ENCODE results near the gene ZNF317. TPM values are rescaled to one million over a fixed set of nuclear protein-coding genes. Genes with fewer than 3 reads are reported as not detected.

ZNF317 gene
- total RNA-seq, 4 donors from 2014 or later, result 9.1 to 15.0 (median 12.2) TPM

GRCh38 chr19:9132422-9132821, 7.8 kb upstream of the ZNF317 start:
- Histone ChIP-seq H3K4me3 (no peak overlapping the region), H3K27me3 (no peaks in the 10 kb centered on the region), H3K27ac (no peak overlapping the region), H3K36me3 (no peaks in the 10 kb centered on the region), H3K9me3 (no peaks in the 10 kb centered on the region), H3K4me1 (no peaks in the 10 kb centered on the region)
- no peak for TF ChIP-seq POLR2A (IDR thresholded peaks at IDR 0.05)
- TF ChIP-seq CTCF (IDR thresholded peaks at IDR 0.05 in 4 of 5, conservative IDR thresholded peaks at IDR 0.05 in 1 of 5), result no peak
- in situ Hi-C loops (cut with MboI; ENCODE audit: low sequenced_read_pairs in 4 of 4), result loop anchor here (10.0 to 25.0 kb wide), 3 partner anchors 305 to 662 kb away; partner anchors contain the start of genes ZNF121 (in 1 of the 4) and ZNF266 (in 1 of the 4)
- intact Hi-C loops (cut with DNase I; ENCODE audit: low total_unique reads), result no loop called here
- no peak for ATAC-seq
- no peak for DNase-seq

DNA sequence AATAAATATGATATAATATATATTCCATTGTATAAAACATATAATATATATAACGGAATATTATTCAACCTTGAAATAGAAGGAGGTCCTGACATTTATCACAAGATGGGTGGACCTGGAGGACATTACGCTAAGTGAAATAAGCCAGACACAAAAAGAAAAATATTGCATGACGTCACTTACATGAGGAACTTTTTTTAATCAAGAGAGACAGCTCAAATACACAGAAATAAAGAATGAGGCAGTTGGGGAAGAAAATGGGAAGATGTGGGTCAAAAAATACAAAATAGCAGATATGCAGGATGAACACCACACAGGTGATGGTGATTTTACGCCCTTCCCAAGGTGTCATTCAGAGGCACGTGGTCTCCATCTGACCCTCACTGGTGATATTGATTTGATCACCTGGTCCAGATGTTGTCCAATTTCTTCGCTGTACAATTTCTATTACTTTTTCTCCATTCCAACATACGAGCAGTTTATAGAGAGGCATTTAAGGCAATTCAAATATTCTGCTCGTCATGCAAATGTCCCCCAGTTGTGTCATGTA, 513 bp upstream of the ZNF317 start:
- in situ Hi-C loops (cut with MboI; ENCODE audit: low sequenced_read_pairs in 4 of 4), result loop anchor here (5.0 to 25.0 kb wide), 4 partner anchors 298 to 655 kb away; partner anchors contain the start of genes ZNF121 (in 1 of the 4) and ZNF266 (in 1 of the 4)
- Histone ChIP-seq H3K4me3 (peak overlapping the region; percentile 84 to 88 (median 87)), H3K4me1 (peaks cover 16 to 23% of the 10 kb centered on the region in 2 donors), H3K36me3 (no peaks in the 10 kb centered on the region), H3K27ac (peak overlapping the region; percentile 90 to 93 (median 92)), H3K9me3 (no peaks in the 10 kb centered on the region), H3K27me3 (no peaks in the 10 kb centered on the region)
- intact Hi-C loops (cut with DNase I; ENCODE audit: low total_unique reads), result loop anchor here (1.0 to 10.0 kb wide), 6 partner anchors 169 to 696 kb away; partner anchors contain the start of genes MBD3L1, PIN1, ZNF266 and ZNF558
- peak in 1 of 2 donors; percentile 6 for ATAC-seq
- no peak for DNase-seq
- no peak for TF ChIP-seq POLR2A (IDR thresholded peaks at IDR 0.05)

GRCh38 chr19:9144920-9145319, 4.7 kb downstream of the ZNF317 start:
- DNase-seq (no peak), ATAC-seq (no peak)
- Histone ChIP-seq H3K36me3 (peaks cover 0 to 6% of the 10 kb centered on the region in 2 donors), H3K27ac (no peak overlapping the region), H3K4me3 (no peak overlapping the region), H3K9me3 (peaks cover 0 to 11% (median 4%) of the 10 kb centered on the region in 3 donors), H3K4me1 (peaks cover 16 to 20% of the 10 kb centered on the region in 2 donors), H3K27me3 (no peaks in the 10 kb centered on the region)
- in situ Hi-C loops (cut with MboI; ENCODE audit: low sequenced_read_pairs in 4 of 4) (loop anchor here in 1 of 4 donors (25.0 kb wide), 1 partner anchor 292 kb away; the partner anchor contains the start of gene ZNF266), intact Hi-C loops (cut with DNase I; ENCODE audit: low total_unique reads) (loop anchor here (5.0 to 10.0 kb wide), 3 partner anchors 290 to 480 kb away; partner anchors contain the start of genes MBD3L1, ZNF266, ZNF558 and ZNF561)
- TF ChIP-seq CTCF (IDR thresholded peaks at IDR 0.05 in 4 of 5, conservative IDR thresholded peaks at IDR 0.05 in 1 of 5) (no peak), POLR2A (IDR thresholded peaks at IDR 0.05) (no peak)

DNA sequence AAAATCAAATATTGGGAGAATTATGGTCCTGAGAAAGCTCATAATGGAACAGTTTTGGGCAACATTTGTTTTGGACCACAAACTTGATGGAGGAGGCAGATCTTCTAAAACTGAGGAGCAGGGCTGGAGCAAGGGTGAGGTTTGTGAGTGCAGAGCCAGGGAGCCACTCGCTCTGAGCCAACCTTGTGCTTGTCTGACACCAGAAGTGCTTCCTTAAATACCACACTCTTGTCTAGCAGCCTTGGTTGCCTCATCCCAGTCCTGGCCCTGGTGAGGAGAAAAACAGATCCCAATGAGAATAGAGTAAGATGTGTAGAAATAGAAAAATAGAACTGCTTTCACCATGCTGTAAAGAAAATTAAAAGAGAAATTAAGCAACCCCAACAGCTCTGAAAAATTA, 6.7 kb downstream of the ZNF317 start:
- Histone ChIP-seq H3K36me3 (peaks cover 0 to 6% of the 10 kb centered on the region in 2 donors), H3K4me3 (no peak overlapping the region), H3K9me3 (peaks cover 0 to 11% (median 4%) of the 10 kb centered on the region in 3 donors), H3K27ac (no peak overlapping the region), H3K4me1 (peaks cover 4 to 12% of the 10 kb centered on the region in 2 donors), H3K27me3 (no peaks in the 10 kb centered on the region)
- TF ChIP-seq POLR2A (IDR thresholded peaks at IDR 0.05) (no peak), CTCF (IDR thresholded peaks at IDR 0.05 in 4 of 5, conservative IDR thresholded peaks at IDR 0.05 in 1 of 5) (no peak)
- in situ Hi-C loops (cut with MboI; ENCODE audit: low sequenced_read_pairs in 4 of 4) (loop anchor here in 1 of 4 donors (25.0 kb wide), 1 partner anchor 290 kb away; the partner anchor contains the start of gene ZNF266), intact Hi-C loops (cut with DNase I; ENCODE audit: low total_unique reads) (loop anchor here (10.0 kb wide), 2 partner anchors 288 to 478 kb away; partner anchors contain the start of genes ZNF266 and ZNF561)
- no peak for ATAC-seq
- DNase-seq, result no peak

DNA sequence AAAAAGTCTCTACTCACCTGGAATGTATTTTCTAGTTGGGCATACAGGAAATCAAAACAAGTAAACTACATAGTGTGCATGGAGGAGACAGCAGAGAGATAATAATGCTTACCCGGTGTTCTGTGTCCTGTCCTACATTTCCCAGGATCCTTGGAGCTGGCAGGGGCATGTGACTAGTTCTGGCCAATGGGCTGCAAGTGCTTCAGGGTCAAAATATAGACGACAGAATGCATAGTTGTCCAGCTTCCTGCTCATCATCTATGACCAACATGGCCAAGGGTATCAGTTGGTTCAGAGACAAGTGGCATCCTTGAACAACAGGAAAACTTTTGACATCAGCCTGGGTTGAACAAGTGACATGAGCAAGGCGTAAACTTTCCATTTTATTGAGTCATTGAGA, 8.5 kb downstream of the ZNF317 start:
- no peak for TF ChIP-seq POLR2A (IDR thresholded peaks at IDR 0.05)
- no peak for TF ChIP-seq CTCF (IDR thresholded peaks at IDR 0.05 in 4 of 5, conservative IDR thresholded peaks at IDR 0.05 in 1 of 5)
- Histone ChIP-seq H3K4me3 (no peak overlapping the region), H3K9me3 (peaks cover 0 to 11% (median 4%) of the 10 kb centered on the region in 3 donors), H3K27me3 (no peaks in the 10 kb centered on the region), H3K36me3 (peaks cover 0 to 20% of the 10 kb centered on the region in 2 donors), H3K4me1 (peaks cover 0 to 4% of the 10 kb centered on the region in 2 donors), H3K27ac (no peak overlapping the region)
- in situ Hi-C loops (cut with MboI; ENCODE audit: low sequenced_read_pairs in 4 of 4), result loop anchor here in 1 of 4 donors (25.0 kb wide), 1 partner anchor 289 kb away; the partner anchor contains the start of gene ZNF266
- intact Hi-C loops (cut with DNase I; ENCODE audit: low total_unique reads), result loop anchor here (10.0 kb wide), 2 partner anchors 286 to 476 kb away; partner anchors contain the start of genes ZNF266 and ZNF561
- DNase-seq (no peak), ATAC-seq (no peak)

All from gastrocnemius medialis (tissue), 4 donors.